Measurements from ENCODE around the gene EGFR. TPM values are rescaled to one million over a fixed set of nuclear protein-coding genes. Genes with fewer than 3 reads are reported as not detected.

The EGFR gene
- polyA plus RNA-seq, 2 of the 4 experiments (the other 2 are of a cell fraction), result 59.5 to 63.8 TPM

- peak overlapping the region; percentile 80 for H3K4me2 ChIP-seq
- no peak for FAIRE-seq
- H3K9me3 ChIP-seq, result no peaks in the 10 kb centered on the region
- ChIA-PET CTCF (interaction anchor here (0.9 to 2.7 kb wide), 2 partner anchors 30 to 228 kb away, joined by 3 to 14 read pairs; no protein-coding TSS in a partner anchor), POLR2A (no interaction called here)
- no peak for DNase-seq (ENCODE audit: low read depth in 1 of 2, low spot score in 1 of 2)
- TF ChIP-seq CHD4 (IDR thresholded peaks at IDR 0.05; ENCODE audit: borderline replicate concordance) (no peak), ZNF302 (CRISPR knock-in tag; IDR thresholded peaks at IDR 0.05) (no peak), MAFK (IDR thresholded peaks at IDR 0.05; ENCODE audit: partially characterized antibody) (no peak), NPAS2 (CRISPR knock-in tag; IDR thresholded peaks at IDR 0.05; ENCODE audit: borderline replicate concordance) (no peak), CHD2 (IDR thresholded peaks at IDR 0.05; ENCODE audit: low read length, partially characterized antibody) (no peak), RNF2 (IDR thresholded peaks at IDR 0.05; ENCODE audit: borderline replicate concordance, low read depth) (no peak), SREBF2 (IDR thresholded peaks at IDR 0.05) (no peak)
- peak overlapping the region; percentile 29 to 72; a peak in 4 of 6 replicates for H3K27ac ChIP-seq
- peaks cover 100% of the 10 kb centered on the region for H3K4me1 ChIP-seq
- no peak overlapping the region for H3K4me3 ChIP-seq
- 70% methylated on average over 4 of the region's 4 CpGs for WGBS (ENCODE audit: missing lambda C conversion rate)
- peak; percentile 28 to 44; a peak in 3 of 6 replicates for ATAC-seq
Measured at GRCh38 chr7:55026867-55027490, 8.2 kb downstream of the EGFR start.

GRCh38 chr7:55028011-55028410 lies 9.2 kb downstream of the EGFR start:
- TF ChIP-seq FOSL2 (IDR thresholded peaks at IDR 0.05) (no peak), FOSL2 (CRISPR knock-in tag; IDR thresholded peaks at IDR 0.05) (peak; percentile 15; the same call in 1 of the 2 replicates), ZFP36 (IDR thresholded peaks at IDR 0.05; ENCODE audit: borderline replicate concordance, partially characterized antibody) (no peak)
- Histone ChIP-seq H3K4me2 (peak overlapping the region; percentile 25; the same call in 1 of the 3 replicates), H3K27ac (no peak overlapping the region), H3K9me3 (no peaks in the 10 kb centered on the region), H3K4me1 (peaks cover 100% of the 10 kb centered on the region), H3K4me3 (no peak overlapping the region)
- WGBS (ENCODE audit: missing lambda C conversion rate), result 61% methylated on average over 3 of the region's 3 CpGs
- FAIRE-seq (no peak), ATAC-seq (no peak), DNase-seq (ENCODE audit: low read depth in 1 of 2, low spot score in 1 of 2) (no peak)
- ChIA-PET CTCF (interaction anchor here (0.8 to 2.7 kb wide), 2 partner anchors 38 to 227 kb away, joined by 3 to 14 read pairs; no protein-coding TSS in a partner anchor), POLR2A (no interaction called here)

- POLR2A ChIA-PET, result interaction anchor here (1.5 kb wide), 1 partner anchor 9 kb away, joined by 3 read pairs; no protein-coding TSS in a partner anchor
- DNase-seq (ENCODE audit: low read depth in 1 of 2, low spot score in 1 of 2) (no peak), FAIRE-seq (peak; percentile 32)
Measured at GRCh38 chr7:55030314-55030713, 11.5 kb downstream of the EGFR start.

More at GRCh38 chr7:55030314-55030713, 11.5 kb downstream of the EGFR start:
- CTCF ChIA-PET, result interaction anchor here (1.1 to 1.4 kb wide), 2 partner anchors 103 to 256 kb away, joined by 4 to 6 read pairs; no protein-coding TSS in a partner anchor
- no peak for TF ChIP-seq CTCF (IDR thresholded peaks at IDR 0.05)
- TF ChIP-seq ATOH8 (CRISPR knock-in tag; IDR thresholded peaks at IDR 0.05; ENCODE audit: low read depth), result no peak
- TF ChIP-seq NPAS2 (CRISPR knock-in tag; IDR thresholded peaks at IDR 0.05; ENCODE audit: borderline replicate concordance), result no peak
- no peak for TF ChIP-seq EP300 (IDR thresholded peaks at IDR 0.05)
- no peak for TF ChIP-seq MAZ (IDR thresholded peaks at IDR 0.05; ENCODE audit: borderline replicate concordance, low read depth, low read length)
- TF ChIP-seq MYC (IDR thresholded peaks at IDR 0.05; ENCODE audit: borderline replicate concordance, low read length), result no peak
- TF ChIP-seq NR3C1 (IDR thresholded peaks at IDR 0.05), result no peak
- TF ChIP-seq CHD2 (IDR thresholded peaks at IDR 0.05; ENCODE audit: low read length, partially characterized antibody), result no peak
- TF ChIP-seq FOXS1 (CRISPR knock-in tag; IDR thresholded peaks at IDR 0.05), result no peak
- TF ChIP-seq RAD21 (conservative IDR thresholded peaks at IDR 0.05 in 1 of 2, IDR thresholded peaks at IDR 0.05 in 1 of 2), result no peak
- TF ChIP-seq HOXB5 (CRISPR knock-in tag; IDR thresholded peaks at IDR 0.05), result no peak
- TF ChIP-seq RARB (CRISPR knock-in tag; IDR thresholded peaks at IDR 0.05), result no peak
- no peak for TF ChIP-seq KDM5A (IDR thresholded peaks at IDR 0.05)
- TF ChIP-seq GATA3 (IDR thresholded peaks at IDR 0.05; ENCODE audit: borderline replicate concordance), result no peak
- Histone ChIP-seq H3K4me2 (peak overlapping the region; percentile 63), H3K27ac (peak overlapping the region; percentile 16 to 61; a peak in 2 of 6 replicates), H3K9me3 (no peaks in the 10 kb centered on the region), H3K4me1 (peaks cover 100% of the 10 kb centered on the region), H3K4me3 (no peak overlapping the region)
- ATAC-seq, result no peak
- 7% methylated on average over 1 of the region's 1 CpG for WGBS (ENCODE audit: missing lambda C conversion rate)

All from A549 (cell line).